Activated naive CD4-positive, alpha-beta T cell treated with anti-CD3 and anti-CD28 coated beads, Interleukin-2, amount 50 U/mL, for 16 hours (primary cell): ENCODE measurements around the gene NRROS.
"Not testable (repeated sequence)": the region's sequence is repeated elsewhere in the genome, so short reads cannot be mapped to it uniquely, and the experiment has no call there.

ENCODE experiments used
- DNase-seq: peaks from one replicate; pipeline ENCODE4 v3.0.0-alpha.2; 2020

NRROS gene

DNA sequence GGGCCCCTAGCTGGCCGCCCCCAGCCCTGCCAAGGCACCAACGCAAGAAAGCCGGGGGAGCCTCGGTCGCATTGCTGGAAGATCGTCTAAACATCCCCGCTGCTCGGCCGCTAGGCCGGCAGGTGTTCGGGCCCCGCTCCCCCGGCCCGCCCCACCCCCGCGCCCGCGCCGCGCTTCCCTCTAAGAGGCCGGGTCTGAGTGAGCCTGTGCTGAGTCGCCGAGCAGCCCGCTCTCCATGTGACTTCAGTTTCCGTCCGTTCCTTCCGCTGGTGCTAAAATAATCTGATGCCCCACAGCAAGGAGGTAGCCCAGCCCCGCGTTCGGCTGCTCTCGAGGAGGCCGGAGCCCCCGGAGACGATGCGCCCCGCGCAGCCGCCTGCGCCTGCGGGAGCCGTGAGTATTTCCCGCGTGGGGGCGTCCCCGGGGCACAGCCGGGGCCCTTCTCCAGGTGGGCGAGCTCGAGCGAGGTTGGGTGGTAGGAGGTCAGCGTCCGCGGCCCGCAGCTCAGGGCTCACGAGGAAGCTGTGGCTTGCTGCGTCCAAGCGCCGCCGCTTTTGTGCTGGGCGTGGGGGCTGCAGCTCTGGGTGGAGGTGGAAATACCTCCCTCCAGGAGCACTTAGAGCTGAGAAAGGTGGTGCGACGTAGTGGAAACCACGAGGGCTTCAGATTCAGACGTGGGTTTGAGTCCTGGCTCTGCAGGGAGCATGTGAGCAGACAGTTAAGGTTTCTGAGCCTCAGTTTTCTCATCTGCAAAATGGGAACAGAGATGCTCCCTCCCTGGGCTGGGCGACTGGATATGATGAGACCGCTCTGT, at the start of gene NRROS:
Gene NRROS, plus strand, starts transcription at position 212 of the 814 bp plus-strand sequence. CDS start 14,846 bp downstream, outside the sequence.
- peak; percentile 65 for DNase-seq

DNA sequence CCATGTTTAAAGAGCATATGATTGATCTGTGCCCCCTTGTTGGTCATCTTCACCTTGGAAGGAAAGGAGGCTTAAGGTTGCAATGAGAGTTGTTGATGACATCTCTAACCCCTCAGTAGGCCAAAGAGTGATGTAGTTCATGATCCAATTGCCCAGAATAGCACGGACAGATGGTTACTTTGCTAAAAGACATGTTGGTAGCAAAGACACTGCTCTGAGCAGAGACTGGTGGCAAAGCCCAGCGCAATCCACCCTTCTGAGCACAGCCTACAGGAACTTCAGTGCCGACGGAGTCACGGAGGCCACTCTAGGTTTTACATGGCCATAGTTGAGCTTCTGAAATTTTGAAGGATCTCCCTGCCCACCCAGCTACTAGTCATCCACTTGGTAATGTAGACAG, 49.2 kb upstream of the NRROS start:
- no peak for DNase-seq

DNA sequence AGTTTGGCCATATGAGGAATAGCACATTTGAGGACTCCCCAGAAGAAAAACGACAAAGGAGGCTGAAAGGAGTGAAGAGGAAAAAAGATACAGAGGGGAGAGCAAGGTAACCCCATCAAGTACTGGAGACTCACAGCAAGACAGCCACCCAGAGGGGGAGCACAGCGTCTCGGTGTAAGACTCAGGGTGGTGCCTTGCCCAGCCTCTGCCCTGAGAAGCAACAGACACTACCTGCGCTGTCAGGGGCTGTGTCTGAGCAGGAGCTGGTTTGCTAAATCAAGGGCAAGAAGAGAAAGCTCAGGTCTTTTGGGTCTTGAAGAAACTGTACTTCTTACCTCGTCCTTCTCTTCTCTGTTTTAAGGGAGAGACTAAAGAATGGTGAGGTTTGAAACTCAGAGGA, 43.1 kb upstream of the NRROS start:
- DNase-seq = no peak

DNA sequence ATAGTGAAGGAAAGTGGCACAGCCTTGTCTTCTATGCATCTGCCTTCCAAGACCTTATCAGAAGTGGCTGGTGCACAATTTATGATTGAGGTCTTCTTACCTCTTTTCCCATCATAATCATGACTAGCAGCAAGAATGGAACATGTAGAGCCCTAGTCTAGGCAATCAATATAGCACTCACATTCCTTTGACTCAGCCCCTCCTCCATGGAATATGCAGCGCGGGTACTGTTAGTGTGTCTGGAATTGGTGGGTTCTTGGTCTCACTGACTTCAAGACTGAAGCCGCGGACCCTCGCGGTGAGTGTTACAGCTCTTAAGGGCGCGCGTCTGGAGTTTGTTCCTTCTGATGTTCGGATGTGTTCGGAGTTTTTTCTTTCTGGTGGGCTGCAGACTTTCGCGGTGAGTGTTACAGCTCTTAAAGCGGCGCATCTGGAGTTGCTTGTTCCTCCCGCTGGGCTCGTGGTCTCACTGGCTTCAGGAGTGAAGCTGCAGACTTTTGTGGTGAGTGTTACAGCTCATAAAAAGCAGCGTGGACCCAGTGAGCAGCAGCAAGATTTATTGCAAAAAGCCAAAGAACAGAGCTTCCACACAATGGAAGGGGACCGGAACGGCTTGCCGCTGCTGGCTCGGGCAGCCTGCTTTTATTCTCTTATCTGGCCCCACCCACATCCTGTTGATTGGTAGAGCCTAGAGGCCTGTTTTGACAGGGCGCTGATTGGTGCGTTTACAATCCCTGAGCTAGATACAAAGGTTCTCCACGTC, 41.3 kb upstream of the NRROS start:
- DNase-seq = peak; percentile 25

DNA sequence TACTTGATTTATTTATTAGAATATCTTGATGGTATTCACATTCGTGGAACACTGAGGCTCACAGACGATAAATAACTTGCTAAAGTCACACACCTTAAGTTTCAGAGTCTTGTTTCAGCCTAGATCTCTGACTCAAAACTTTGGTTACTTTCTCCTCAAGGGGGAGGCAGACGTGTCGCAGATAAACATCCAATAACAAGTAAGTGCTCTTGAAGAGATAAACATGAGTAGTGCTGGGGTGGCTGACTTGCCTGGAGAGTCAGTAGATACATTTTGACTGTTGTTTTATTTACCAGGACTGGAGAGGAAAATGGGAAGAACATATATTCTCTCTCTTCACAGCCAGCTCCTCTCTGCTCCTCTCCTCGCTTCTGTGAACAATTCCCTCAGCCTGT, 39.8 kb upstream of the NRROS start:
- DNase-seq = no peak

DNA sequence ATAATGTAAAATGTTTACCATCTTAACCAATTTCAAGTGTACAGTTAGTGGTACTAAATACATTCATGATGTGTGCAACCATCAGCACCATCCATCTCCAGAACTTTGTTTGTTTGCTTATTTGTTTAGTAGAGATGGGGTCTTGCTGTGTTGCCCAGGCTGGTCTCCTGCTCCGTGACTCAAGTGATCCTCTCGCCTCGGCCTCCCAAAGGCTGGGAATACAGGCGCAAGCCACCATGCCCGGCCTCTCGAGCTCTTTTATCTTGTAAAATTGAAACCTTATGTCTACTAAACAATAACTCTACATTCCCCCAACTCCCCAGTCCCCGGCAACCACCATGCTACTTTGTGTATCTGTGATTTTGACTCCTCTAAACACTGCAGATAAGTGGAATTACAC, 39.1 kb upstream of the NRROS start:
- DNase-seq = no peak

DNA sequence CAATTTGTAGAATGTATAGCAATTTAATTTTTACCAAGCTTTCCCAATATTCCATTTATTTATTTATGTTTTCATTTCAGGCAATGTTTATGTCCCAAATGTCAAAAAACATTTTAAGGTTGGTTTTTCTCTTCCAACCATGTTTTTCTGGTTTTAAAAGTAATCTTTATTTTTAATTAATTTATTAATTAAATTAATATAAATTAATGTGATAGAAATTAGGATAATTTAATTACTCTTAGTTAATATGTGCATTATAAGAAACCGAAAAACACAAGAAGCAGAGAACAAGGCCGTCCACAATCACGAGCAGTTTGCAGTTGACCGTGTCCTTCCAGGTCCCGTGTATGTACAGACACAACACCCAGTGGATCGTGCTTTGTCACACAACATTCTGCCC, 36.8 kb upstream of the NRROS start:
- DNase-seq = no peak

GRCh38 chr3:196603683-196604082, 35.8 kb upstream of the NRROS start:
- no peak for DNase-seq

DNA sequence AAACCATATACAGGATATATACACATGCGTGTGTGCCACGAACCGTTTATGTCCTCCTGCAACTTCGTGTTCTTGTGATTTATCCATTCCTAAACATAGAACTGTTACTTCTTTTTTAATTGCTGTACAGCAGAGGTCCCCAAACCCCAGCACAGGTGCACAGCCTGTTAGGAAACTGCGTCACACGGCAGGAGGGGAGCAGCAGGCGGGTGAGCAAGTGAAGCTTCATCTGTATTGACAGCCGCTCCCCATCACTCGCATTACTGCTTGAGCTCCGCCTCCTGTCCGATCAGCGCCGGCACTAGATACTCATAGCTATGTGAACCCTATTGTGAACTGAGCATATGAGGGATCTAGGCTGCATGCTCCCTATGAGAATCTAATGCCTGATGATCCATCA, 34.9 kb upstream of the NRROS start:
- DNase-seq = peak; percentile 61

DNA sequence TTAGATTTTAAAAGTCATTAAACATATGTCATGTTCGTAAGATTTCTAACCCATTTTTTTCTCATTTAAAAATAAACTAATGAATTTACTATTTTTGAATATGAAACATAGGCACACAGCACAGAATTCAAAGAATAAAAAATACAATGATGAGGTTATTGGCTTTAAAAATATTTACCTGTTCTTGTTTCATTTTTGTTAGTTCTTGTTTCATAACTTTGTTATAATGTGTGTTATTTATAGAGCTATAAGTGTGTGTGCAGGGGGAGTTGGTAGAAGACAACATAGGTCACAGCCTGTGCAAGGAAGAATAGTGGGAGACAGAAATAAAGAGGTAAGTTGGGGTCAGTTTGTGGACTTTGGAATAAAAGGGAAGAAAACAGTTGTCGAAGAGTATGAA, 30.8 kb upstream of the NRROS start:
- DNase-seq = no peak

DNA sequence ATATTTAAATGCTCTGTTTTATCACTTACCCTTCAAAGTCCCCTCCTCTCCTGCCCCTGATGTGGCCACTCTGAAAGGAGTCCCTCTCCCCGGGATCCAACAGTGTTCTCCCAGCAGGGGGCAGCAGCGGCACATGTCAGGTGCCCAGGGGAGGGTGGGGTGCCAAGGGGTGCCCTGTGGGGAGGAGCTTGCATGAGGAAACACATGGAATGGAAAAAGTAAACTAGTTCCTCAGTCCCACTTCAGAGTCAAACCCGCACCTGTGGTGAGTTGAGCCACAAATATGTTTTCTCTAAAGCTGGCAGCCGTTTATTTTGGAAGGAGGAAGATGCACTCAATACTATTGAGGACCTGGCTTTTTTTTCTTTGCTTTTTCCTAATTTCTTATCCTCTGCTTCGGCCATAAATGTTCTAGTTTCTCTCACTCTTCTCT, 30.1 kb upstream of the NRROS start:
- peak; percentile 94 for DNase-seq

DNA sequence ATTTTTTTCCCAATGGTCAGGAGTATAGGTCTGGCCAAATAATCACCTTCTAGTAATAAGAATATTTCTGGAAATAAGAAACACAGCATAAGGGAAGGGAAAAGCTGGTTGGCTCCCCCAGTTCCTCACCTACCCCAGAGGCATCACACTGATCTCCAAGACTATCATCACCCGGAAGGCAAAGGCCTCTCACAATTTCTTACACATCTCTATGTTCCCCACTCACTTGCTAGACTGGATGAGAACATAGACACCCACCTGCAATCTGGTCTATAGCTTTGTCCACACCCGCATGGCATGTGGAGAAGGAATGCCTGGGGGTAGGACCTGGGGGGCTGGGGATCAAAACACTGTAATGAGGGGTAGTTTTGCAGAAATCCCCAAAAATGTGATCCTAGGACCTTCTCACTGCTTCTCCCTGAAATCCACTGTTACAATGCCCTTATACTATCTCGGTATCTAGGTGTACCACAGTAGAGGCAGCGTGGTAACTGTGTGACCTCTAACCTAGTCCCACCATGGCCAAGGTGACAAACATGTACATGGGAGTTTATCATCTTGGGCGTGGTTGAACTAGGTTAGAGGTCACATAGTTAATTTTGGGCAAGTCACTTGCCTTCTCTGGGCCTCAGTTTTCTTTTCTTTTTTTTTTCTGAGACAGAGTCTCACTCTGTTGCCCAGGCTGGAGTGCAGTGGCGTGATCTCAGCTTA, 29.5 kb upstream of the NRROS start:
- no peak for DNase-seq

GRCh38 chr3:196611761-196612483, 27.6 kb upstream of the NRROS start:
- no peak for DNase-seq

GRCh38 chr3:196615234-196615633, 24.3 kb upstream of the NRROS start:
- DNase-seq = not testable (repeated sequence)

- no peak for DNase-seq
Observed at GRCh38 chr3:196617256-196617655, 22.2 kb upstream of the NRROS start.

- DNase-seq = no peak
Observed at GRCh38 chr3:196619223-196619622, 20.3 kb upstream of the NRROS start.

DNA sequence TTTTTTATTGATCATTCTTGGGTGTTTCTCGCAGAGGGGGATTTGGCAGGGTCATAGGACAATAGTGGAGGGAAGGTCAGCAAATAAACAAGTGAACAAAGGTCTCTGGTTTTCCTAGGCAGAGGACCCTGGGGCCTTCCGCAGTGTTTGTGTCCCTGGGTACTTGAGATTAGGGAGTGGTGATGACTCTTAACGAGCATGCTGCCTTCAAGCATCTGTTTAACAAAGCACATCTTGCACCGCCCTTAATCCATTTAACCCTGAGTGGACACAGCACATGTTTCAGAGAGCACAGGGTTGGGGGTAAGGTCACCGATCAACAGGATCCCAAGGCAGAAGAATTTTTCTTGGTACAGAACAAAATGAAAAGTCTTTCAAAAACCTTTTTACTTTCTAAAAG, 19.9 kb upstream of the NRROS start:
- DNase-seq = not testable (repeated sequence)

GRCh38 chr3:196620161-196620604, 19.3 kb upstream of the NRROS start:
- DNase-seq = no peak

DNA sequence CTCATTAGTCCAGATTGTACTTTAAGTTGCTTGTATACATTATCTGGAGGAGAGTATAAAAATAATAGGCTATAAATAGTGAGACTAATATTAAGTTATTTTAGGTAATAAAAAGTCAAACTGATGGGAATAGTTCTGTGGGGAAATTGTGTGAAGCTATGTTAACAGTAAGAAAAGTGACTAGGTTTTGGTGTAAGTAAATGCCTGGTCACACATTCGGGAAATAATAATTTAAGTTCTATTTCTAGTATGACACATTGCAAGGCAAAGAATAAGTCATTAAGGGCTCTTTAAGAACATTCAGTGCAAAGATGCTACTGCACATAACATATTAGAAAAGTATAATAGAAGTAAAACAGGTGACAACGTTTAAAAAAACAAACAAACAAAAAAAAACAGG, 18.8 kb upstream of the NRROS start:
- no peak for DNase-seq

DNA sequence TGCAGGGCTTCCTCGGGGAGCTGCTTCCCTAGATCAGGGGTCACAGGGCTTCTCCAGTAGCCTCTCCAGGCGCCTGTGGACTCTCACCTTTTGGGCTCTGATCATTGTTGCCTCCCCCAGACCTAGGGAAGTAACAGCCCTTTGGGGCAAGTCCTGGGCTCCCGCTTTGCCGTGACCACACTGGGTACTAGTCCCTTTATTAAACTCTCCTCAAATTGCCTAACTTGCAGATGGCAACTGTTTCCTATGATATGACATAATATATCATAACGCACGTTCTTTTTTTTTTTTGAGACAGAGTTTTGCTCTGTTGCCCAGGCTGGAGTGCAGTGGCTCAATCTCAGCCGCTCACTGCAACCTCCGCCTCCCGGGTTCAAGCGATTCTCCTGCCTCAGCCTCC, 17.9 kb upstream of the NRROS start:
- DNase-seq = no peak

- DNase-seq = peak; percentile 48
Observed at GRCh38 chr3:196624067-196624790, 15.3 kb upstream of the NRROS start.

GRCh38 chr3:196624907-196625306, 14.6 kb upstream of the NRROS start:
- DNase-seq = no peak
